Upper lobe of left lung (tissue), 6 donors: Measurements from ENCODE around the gene FARP1. TPM values are rescaled to one million over a fixed set of nuclear protein-coding genes. Genes with fewer than 3 reads are reported as not detected.

ENCODE experiments used
- ATAC-seq, 2 donors: fragments of 200-7000 bp; cut with Tn5 transposase; one replicate each; pipeline ENCODE4 v1.9.1; 2022; ENCODE audit warnings: mild to moderate bottlenecking in 2 of 2, moderate library complexity in 2 of 2; ENCODE audit not compliant: low FRiP score in 2 of 2
- DNase-seq, 2 donors: peaks; one replicate each; pipeline ENCODE4 v3.0.0-alpha.2; 2019 to 2020
- H3K27ac ChIP-seq, 4 donors: fragments of 200-600 bp; sonication (generic); one replicate each; pipeline ENCODE4 v1.5.1; 2016 to 2019
- H3K27me3 ChIP-seq, 4 donors: fragments of 200-600 bp; sonication (generic); one replicate each; pipeline ENCODE4 v1.5.1; 2017 to 2019
- H3K36me3 ChIP-seq, 4 donors: fragments of 200-600 bp; sonication (generic); one replicate each; pipeline ENCODE4 v1.5.1; 2016 to 2019
- H3K4me1 ChIP-seq, 4 donors: fragments of 200-600 bp; sonication (generic); one replicate each; pipeline ENCODE4 v1.5.1; 2018 to 2019
- H3K4me3 ChIP-seq, 4 donors: fragments of 200-600 bp; sonication (generic); one replicate each; pipeline ENCODE4 v1.5.1; 2017 to 2019; ENCODE audit warnings: mild to moderate bottlenecking in 2 of 4, moderate library complexity in 1 of 4
- H3K9me3 ChIP-seq, 4 donors: fragments of 200-600 bp; sonication (generic); one replicate each; pipeline ENCODE4 v1.5.1; 2018 to 2019
- EP300 ChIP-seq, 4 donors: sonication (generic); formaldehyde crosslinking; IDR thresholded peaks; one replicate each; pipeline ENCODE4 v1.5.1; 2017; ENCODE audit warnings: antibody characterized with exemption in 4 of 4, control low read depth in 2 of 4
- POLR2A ChIP-seq, 4 donors: fragments of 450-650 bp; IDR thresholded peaks; one replicate each; pipeline ENCODE4 v1.5.1; 2016 to 2017; ENCODE audit warnings: antibody characterized with exemption in 4 of 4, mild to moderate bottlenecking in 2 of 4
- POLR2AphosphoS5 ChIP-seq, 2 donors: sonication (generic); formaldehyde crosslinking; IDR thresholded peaks; one replicate each; pipeline ENCODE4 v1.5.1; 2017; ENCODE audit warnings: antibody characterized with exemption in 2 of 2
- WGBS, 2 donors: methylation state at CpG; one replicate each; pipeline ENCODE4 v1.1.5; 2017 to 2018; 5-methylcytosine and 5-hydroxymethylcytosine counted together
- total RNA-seq, 6 donors: library from RNA; depleted of rRNA in 4 of 6; stranded (reverse); fragments of >200 nt in 4 of 6; gene quantifications; one replicate each; pipeline versions ENCODE4 v1.1.0 to v1.2.1, GENCODE V29; 2016 to 2021
- TF ChIP-seq, protein P1 (sequence below), 6 experiments: fragments of 450-650 bp in 4 of 6; fragments of 200-600 bp in 2 of 6; sonication (generic) in 2 of 6; IDR thresholded peaks; one replicate each; pipeline ENCODE4 v1.5.1; 2016 to 2019; ENCODE audit warnings: antibody characterized with exemption in 6 of 6
- donor health status: DM: no; HTN: no; CAD: no; lungs with moderate emphysema.
- donor health status: DM: no; HTN: yes; CAD: no; lungs with severe emphysema.

FARP1 gene
- total RNA-seq, 6 donors from 2014 or later, result 65.7 to 111 (median 91.8) TPM

DNA sequence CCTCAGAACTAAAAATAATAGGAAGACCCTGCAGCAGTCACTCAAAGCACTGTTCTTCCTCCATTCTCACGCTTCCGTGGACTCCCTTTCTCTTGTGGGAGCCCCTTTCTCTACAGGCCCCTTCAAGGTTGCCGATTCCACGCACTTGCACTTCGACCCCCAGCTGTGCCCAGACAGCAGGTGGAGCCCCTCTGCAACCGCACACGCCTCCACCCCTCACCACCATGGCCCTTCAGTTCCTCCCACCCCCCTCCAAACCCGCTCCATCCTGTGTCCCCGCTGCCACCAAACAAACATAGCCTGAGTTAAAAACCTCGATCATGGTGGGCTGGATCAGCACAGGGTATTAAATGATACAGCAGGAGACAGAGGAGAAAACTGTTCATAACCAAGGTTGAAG is 331.4 kb downstream of the FARP1 start:
- Histone ChIP-seq H3K27ac (no peak overlapping the region), H3K4me1 (peaks cover 19 to 58% (median 25%) of the 10 kb centered on the region in 4 donors), H3K27me3 (no peaks in the 10 kb centered on the region), H3K9me3 (no peaks in the 10 kb centered on the region), H3K4me3 (no peak overlapping the region), H3K36me3 (peaks cover 0 to 44% (median 13%) of the 10 kb centered on the region in 4 donors)
- WGBS, 2 donors, result 95 to 96% methylated on average over 10 of the region's 10 CpGs
- ATAC-seq (no peak), DNase-seq (no peak)
- TF ChIP-seq POLR2A (IDR thresholded peaks at IDR 0.05) (no peak), EP300 (IDR thresholded peaks at IDR 0.05) (no peak), POLR2AphosphoS5 (IDR thresholded peaks at IDR 0.05) (no peak)
- TF ChIP-seq, protein P1, sequence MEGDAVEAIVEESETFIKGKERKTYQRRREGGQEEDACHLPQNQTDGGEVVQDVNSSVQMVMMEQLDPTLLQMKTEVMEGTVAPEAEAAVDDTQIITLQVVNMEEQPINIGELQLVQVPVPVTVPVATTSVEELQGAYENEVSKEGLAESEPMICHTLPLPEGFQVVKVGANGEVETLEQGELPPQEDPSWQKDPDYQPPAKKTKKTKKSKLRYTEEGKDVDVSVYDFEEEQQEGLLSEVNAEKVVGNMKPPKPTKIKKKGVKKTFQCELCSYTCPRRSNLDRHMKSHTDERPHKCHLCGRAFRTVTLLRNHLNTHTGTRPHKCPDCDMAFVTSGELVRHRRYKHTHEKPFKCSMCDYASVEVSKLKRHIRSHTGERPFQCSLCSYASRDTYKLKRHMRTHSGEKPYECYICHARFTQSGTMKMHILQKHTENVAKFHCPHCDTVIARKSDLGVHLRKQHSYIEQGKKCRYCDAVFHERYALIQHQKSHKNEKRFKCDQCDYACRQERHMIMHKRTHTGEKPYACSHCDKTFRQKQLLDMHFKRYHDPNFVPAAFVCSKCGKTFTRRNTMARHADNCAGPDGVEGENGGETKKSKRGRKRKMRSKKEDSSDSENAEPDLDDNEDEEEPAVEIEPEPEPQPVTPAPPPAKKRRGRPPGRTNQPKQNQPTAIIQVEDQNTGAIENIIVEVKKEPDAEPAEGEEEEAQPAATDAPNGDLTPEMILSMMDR (IDR thresholded peaks at IDR 0.05), result no peak

DNA sequence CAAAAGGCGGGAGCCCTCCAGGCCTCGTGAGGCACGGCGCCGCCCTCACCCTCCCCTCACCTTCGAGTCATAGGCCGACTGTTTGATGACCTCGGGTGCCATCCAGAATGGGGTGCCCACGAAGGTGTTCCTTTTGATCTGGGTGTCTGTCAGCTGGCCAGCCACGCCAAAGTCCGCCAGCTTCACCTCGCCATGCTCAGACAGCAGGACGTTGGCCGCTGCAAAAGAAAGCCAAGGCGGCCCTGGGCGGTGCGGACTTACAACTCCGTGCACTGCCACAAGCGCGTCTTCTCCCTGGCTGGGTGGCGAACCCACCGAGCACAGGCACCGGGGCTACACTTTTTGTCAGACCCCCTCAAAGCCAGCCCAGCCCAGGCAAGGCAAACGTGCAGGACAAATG is 331.9 kb downstream of the FARP1 start:
- H3K4me3 ChIP-seq, result no peak overlapping the region
- WGBS, 2 donors, result 95 to 96% methylated on average over 13 to 24 of the region's 24 CpGs

DNA sequence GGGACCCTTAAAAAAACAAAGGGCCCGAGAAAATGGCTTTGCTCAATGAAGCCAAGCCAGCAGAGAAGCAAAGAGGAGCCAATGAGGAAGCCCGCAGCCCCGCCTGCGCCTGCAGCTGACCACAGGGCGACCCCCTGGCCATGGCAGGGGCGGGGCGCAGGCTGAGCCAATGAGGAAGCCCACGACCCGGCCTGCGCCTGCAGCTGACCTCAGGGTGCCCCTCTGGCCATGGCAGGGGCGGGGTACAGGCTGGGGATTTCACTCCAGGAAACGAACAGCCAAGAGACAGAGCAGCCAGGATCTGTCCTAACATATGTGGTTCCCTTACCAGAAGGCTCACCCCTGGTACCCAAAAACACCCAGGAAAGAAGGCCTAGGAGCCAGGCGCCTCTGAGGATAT is 332.6 kb downstream of the FARP1 start:
- TF ChIP-seq, protein P1 (IDR thresholded peaks at IDR 0.05), result no peak
- TF ChIP-seq POLR2AphosphoS5 (IDR thresholded peaks at IDR 0.05) (peak in 1 of 2 donors; percentile 38), POLR2A (IDR thresholded peaks at IDR 0.05) (no peak), EP300 (IDR thresholded peaks at IDR 0.05) (no peak)
- Histone ChIP-seq H3K4me3 (no peak overlapping the region), H3K27me3 (no peaks in the 10 kb centered on the region), H3K4me1 (peaks cover 19 to 62% (median 28%) of the 10 kb centered on the region in 4 donors), H3K27ac (peak overlapping the region; percentile 3 to 71 (median 31)), H3K9me3 (no peaks in the 10 kb centered on the region), H3K36me3 (peaks cover 0 to 37% (median 13%) of the 10 kb centered on the region in 4 donors)
- ATAC-seq, result peak in 1 of 2 donors; percentile 70
- DNase-seq, result peak; percentile 62 to 84
- WGBS, 2 donors, result 58 to 62% methylated on average over 8 to 13 of the region's 13 CpGs

More for the DNA sequence above, 331.9 kb downstream of the FARP1 start:
- Histone ChIP-seq H3K9me3 (no peaks in the 10 kb centered on the region), H3K27me3 (no peaks in the 10 kb centered on the region), H3K4me1 (peaks cover 19 to 60% (median 26%) of the 10 kb centered on the region in 4 donors), H3K27ac (no peak overlapping the region), H3K36me3 (peaks cover 0 to 40% (median 13%) of the 10 kb centered on the region in 4 donors)
- TF ChIP-seq POLR2AphosphoS5 (IDR thresholded peaks at IDR 0.05), result no peak
- TF ChIP-seq, protein P1 (IDR thresholded peaks at IDR 0.05), result no peak
- TF ChIP-seq POLR2A (IDR thresholded peaks at IDR 0.05), result no peak
- TF ChIP-seq EP300 (IDR thresholded peaks at IDR 0.05), result no peak
- DNase-seq (peak in 1 of 2 donors; percentile 62), ATAC-seq (no peak)

DNA sequence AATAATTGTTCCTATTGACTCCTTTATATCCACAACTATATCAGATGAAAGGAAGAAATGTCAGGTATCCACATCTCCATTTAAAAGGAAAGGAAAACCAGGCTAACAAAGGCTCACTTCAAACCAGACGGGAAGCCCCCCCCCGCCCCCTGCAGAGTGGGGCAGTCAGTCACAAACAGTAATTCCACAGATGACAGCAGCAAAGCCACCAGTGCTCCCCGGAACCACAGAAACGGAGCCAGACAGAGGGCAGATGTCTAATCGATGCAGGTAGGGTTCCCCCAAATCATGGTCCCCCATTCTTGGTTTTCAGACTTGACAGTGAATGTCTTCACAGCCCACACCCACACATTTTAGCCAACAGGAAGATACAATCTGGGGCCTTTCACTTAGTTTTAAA is 333.2 kb downstream of the FARP1 start:
- DNase-seq (no peak), ATAC-seq (no peak)
- H3K36me3 ChIP-seq, result peaks cover 0 to 31% (median 13%) of the 10 kb centered on the region in 4 donors
- no peaks in the 10 kb centered on the region for H3K27me3 ChIP-seq
- H3K4me1 ChIP-seq, result peaks cover 21 to 62% (median 30%) of the 10 kb centered on the region in 4 donors
- H3K9me3 ChIP-seq, result no peaks in the 10 kb centered on the region
- 35 to 45% methylated on average over 5 of the region's 5 CpGs for WGBS, 2 donors
- H3K4me3 ChIP-seq, result no peak overlapping the region
- no peak for TF ChIP-seq EP300 (IDR thresholded peaks at IDR 0.05)
- TF ChIP-seq, protein P1 (IDR thresholded peaks at IDR 0.05), result no peak
- TF ChIP-seq POLR2A (IDR thresholded peaks at IDR 0.05), result no peak
- TF ChIP-seq POLR2AphosphoS5 (IDR thresholded peaks at IDR 0.05), result no peak
- peak overlapping the region in 3 of 4 donors; percentile 29 to 71 (median 54) for H3K27ac ChIP-seq

DNA sequence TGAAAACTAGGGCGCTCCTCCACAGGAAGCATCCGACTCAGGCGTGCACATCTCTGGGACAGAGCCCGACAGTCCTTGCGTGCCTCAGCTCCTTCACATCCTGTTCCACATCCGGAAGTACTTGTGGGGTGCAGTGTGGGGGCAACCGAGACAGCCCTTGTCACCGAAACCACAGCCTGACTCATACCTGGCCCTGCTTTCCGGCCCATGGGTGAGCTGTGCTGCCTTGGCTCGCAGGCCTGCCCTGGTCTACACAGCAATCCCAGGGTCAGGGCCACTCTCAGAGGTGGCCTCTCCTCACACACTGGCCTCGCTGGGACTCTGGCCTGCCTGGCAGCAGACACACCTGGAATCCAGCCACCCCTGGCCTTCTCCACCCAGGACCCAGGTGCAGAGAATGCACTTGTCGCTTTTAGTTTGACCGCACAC is 333.7 kb downstream of the FARP1 start:
- ATAC-seq (peak; percentile 78 to 83), DNase-seq (peak in 1 of 2 donors; percentile 81)
- Histone ChIP-seq H3K27me3 (no peaks in the 10 kb centered on the region), H3K36me3 (peaks cover 0 to 29% (median 11%) of the 10 kb centered on the region in 4 donors), H3K4me1 (peaks cover 25 to 63% (median 31%) of the 10 kb centered on the region in 4 donors), H3K9me3 (no peaks in the 10 kb centered on the region), H3K4me3 (no peak overlapping the region), H3K27ac (peak overlapping the region; percentile 29 to 71 (median 54))
- TF ChIP-seq POLR2A (IDR thresholded peaks at IDR 0.05), result peak in 1 of 4 donors; percentile 18
- TF ChIP-seq, protein P1 (IDR thresholded peaks at IDR 0.05), result no peak
- peak in 2 of 4 donors; percentile 36 to 91 for TF ChIP-seq EP300 (IDR thresholded peaks at IDR 0.05)
- TF ChIP-seq POLR2AphosphoS5 (IDR thresholded peaks at IDR 0.05), result peak; percentile 68 to 84
- WGBS, 2 donors, result 29 to 45% methylated on average over 11 to 13 of the region's 13 CpGs
